Epidermal melanocyte (primary cell): Measurements from ENCODE around the gene BCL6.

Experiments
- DNase-seq: peaks from one replicate; pipeline ENCODE4 v3.0.0; 2011; ENCODE audit warnings: low spot score; ENCODE audit not compliant: insufficient read length

BCL6 gene

GRCh38 chr3:187739094-187739560 is 6.1 kb downstream of the BCL6 start:
- no peak for DNase-seq

GRCh38 chr3:187738331-187739093 is 6.8 kb downstream of the BCL6 start:
- peak; percentile 85 for DNase-seq

GRCh38 chr3:187738071-187738330 is 7.3 kb downstream of the BCL6 start:
- no peak for DNase-seq

- no peak for DNase-seq
Observed at GRCh38 chr3:187737368-187738070, 7.7 kb downstream of the BCL6 start.

- DNase-seq = no peak
Observed at GRCh38 chr3:187737006-187737367, 8.3 kb downstream of the BCL6 start.

GRCh38 chr3:187736418-187736871 is 8.8 kb downstream of the BCL6 start:
- DNase-seq = no peak

- no peak for DNase-seq
Observed at GRCh38 chr3:187735837-187736236, 9.4 kb downstream of the BCL6 start.

GRCh38 chr3:187735383-187735782 is 9.9 kb downstream of the BCL6 start:
- DNase-seq = no peak

- no peak for DNase-seq
Observed at GRCh38 chr3:187734841-187735240, 10.4 kb downstream of the BCL6 start.

GRCh38 chr3:187733371-187733770 is 11.9 kb downstream of the BCL6 start:
- no peak for DNase-seq

- DNase-seq = no peak
Observed at GRCh38 chr3:187729598-187729997, 15.7 kb downstream of the BCL6 start.

- DNase-seq = no peak
Observed at GRCh38 chr3:187728940-187729583, 16.2 kb downstream of the BCL6 start.

- no peak for DNase-seq
Observed at GRCh38 chr3:187728248-187728647, 17.0 kb downstream of the BCL6 start.

GRCh38 chr3:187726564-187726963 is 18.7 kb downstream of the BCL6 start:
- no peak for DNase-seq

- DNase-seq = no peak
Observed at GRCh38 chr3:187725653-187726370, 19.5 kb downstream of the BCL6 start.

GRCh38 chr3:187725224-187725623 is 20.0 kb downstream of the BCL6 start:
- DNase-seq = no peak

- DNase-seq = no peak
Observed at GRCh38 chr3:187722206-187722612, 23.1 kb downstream of the BCL6 start.

- no peak for DNase-seq
Observed at GRCh38 chr3:187721055-187721454, 24.2 kb downstream of the BCL6 start.

GRCh38 chr3:187720337-187720670 is 25.0 kb downstream of the BCL6 start:
- no peak for DNase-seq

GRCh38 chr3:187719628-187720336 is 25.5 kb downstream of the BCL6 start:
- DNase-seq = no peak

- DNase-seq = no peak
Observed at GRCh38 chr3:187718802-187719201, 26.5 kb downstream of the BCL6 start.
